Gastrocnemius medialis (tissue), 4 donors: ENCODE measurements around the gene SLC11A2.

ENCODE experiments used
- CTCF ChIP-seq, 5 experiments: fragments of 450-650 bp in 3 of 5; fragments of 200-600 bp in 2 of 5; sonication (generic) in 2 of 5; IDR thresholded peaks in 4 of 5; conservative IDR thresholded peaks in 1 of 5; 1 replicate in 4 of 5; 2 replicates in 1 of 5; pipeline ENCODE4 v1.5.1; 2016 to 2019; ENCODE audit warnings: antibody characterized with exemption in 5 of 5, mild to moderate bottlenecking in 3 of 5, moderate library complexity in 3 of 5
- POLR2A ChIP-seq, 2 donors: fragments of 450-650 bp; IDR thresholded peaks; one replicate each; pipeline ENCODE4 v1.6.1; 2017; ENCODE audit warnings: antibody characterized with exemption in 2 of 2, mild to moderate bottlenecking in 2 of 2, moderate library complexity in 2 of 2

GRCh38 chr12:50955288-50955687 lies 70.9 kb downstream of the SLC11A2 start:
- TF ChIP-seq CTCF (IDR thresholded peaks at IDR 0.05 in 4 of 5, conservative IDR thresholded peaks at IDR 0.05 in 1 of 5), result no peak
- no peak for TF ChIP-seq POLR2A (IDR thresholded peaks at IDR 0.05)
